ENCODE data around the gene ORM2.

- no peak for TF ChIP-seq POLR2A (IDR thresholded peaks at IDR 0.05; ENCODE audit: control extremely low read depth in 1 of 2, low read depth in 2 of 2, low read length in 2 of 2)
- TF ChIP-seq, protein P1, sequence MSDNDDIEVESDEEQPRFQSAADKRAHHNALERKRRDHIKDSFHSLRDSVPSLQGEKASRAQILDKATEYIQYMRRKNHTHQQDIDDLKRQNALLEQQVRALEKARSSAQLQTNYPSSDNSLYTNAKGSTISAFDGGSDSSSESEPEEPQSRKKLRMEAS (IDR thresholded peaks at IDR 0.05) = no peak
- TF ChIP-seq EZH2 (IDR thresholded peaks at IDR 0.05; ENCODE audit: low read depth, low read length, severe bottlenecking) = no peak
- TF ChIP-seq CTCF (IDR thresholded peaks at IDR 0.05; ENCODE audit: control extremely low read depth in 1 of 3, insufficient read depth in 1 of 3, low read depth in 1 of 3, low read length in 3 of 3) = no peak
- TF ChIP-seq JUND (IDR thresholded peaks at IDR 0.05; ENCODE audit: low read length) = no peak
Observed at GRCh38 chr9:114369216-114370130, 39.8 kb downstream of the ORM2 start.
